Epithelial cell of proximal tubule (primary cell): ENCODE data around the gene SH3PXD2A. TPM values are rescaled to one million over a fixed set of nuclear protein-coding genes. Genes with fewer than 3 reads are reported as not detected.

ENCODE experiments used
- DNase-seq: peaks from one replicate; pipeline ENCODE4 v3.0.0-alpha.2; 2011; ENCODE audit warnings: low read depth
- H3K4me3 ChIP-seq: 2 replicates; pipeline ENCODE4 v1.5.1; 2011; ENCODE audit warnings: low read depth, mild to moderate bottlenecking, low read length
- total RNA-seq: library from RNA; depleted of rRNA; stranded (reverse); fragments of >200 nt; gene quantifications from 2 replicates; pipeline ENCODE4 v1.2.3, GENCODE V29; 2015
- TF ChIP-seq, protein P1 (sequence below): conservative IDR thresholded peaks from 2 replicates; pipeline ENCODE4 v1.5.1; 2012; ENCODE audit warnings: low read depth, mild to moderate bottlenecking, low read length

Gene SH3PXD2A
- total RNA-seq, 1 donor from 2014 or later: 5.8 TPM

DNA sequence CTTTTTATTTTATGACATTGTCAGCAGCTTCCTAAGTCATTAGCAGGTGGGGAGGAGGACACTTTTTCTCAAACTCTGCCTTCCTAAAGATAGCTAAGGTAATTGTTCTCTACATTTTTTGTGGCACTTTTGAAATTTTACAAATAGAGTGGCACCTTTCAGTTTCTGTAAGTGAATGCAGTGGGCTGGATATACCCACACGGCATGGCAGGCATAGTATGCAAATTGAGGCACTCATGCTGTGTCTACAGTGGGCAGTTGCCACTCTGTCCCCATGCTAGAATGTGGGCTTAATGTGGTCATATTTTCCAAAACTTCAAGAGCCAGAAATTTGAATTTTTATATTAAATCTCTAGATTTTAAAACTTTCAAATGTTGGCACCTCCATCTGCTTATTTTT lies 12.8 kb upstream of the SH3PXD2A start:
- TF ChIP-seq, protein P1, sequence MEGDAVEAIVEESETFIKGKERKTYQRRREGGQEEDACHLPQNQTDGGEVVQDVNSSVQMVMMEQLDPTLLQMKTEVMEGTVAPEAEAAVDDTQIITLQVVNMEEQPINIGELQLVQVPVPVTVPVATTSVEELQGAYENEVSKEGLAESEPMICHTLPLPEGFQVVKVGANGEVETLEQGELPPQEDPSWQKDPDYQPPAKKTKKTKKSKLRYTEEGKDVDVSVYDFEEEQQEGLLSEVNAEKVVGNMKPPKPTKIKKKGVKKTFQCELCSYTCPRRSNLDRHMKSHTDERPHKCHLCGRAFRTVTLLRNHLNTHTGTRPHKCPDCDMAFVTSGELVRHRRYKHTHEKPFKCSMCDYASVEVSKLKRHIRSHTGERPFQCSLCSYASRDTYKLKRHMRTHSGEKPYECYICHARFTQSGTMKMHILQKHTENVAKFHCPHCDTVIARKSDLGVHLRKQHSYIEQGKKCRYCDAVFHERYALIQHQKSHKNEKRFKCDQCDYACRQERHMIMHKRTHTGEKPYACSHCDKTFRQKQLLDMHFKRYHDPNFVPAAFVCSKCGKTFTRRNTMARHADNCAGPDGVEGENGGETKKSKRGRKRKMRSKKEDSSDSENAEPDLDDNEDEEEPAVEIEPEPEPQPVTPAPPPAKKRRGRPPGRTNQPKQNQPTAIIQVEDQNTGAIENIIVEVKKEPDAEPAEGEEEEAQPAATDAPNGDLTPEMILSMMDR: no peak
- H3K4me3 ChIP-seq: no peak overlapping the region

DNA sequence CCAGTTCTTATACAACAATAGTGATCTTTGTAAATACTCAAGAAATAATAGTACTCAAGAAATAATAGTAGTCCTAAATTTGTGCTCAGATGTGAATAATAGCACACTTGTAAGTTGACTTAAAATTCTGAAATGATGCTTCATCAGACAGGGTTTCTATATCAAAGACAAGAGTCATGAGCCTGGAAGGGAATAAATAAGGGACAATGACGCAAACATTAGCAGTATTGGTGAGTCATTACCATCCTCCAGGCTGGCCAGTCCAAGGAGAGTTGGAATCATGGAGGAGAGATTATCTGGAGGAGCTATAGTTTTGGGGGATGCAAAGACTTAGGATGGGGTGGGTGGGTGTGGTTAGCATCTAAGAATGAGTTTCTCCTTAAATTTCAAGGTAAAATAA lies 6.1 kb upstream of the SH3PXD2A start:
- H3K4me3 ChIP-seq: no peak overlapping the region
- TF ChIP-seq, protein P1: no peak
- no peak for DNase-seq

More for the DNA sequence above, 12.8 kb upstream of the SH3PXD2A start:
- DNase-seq: no peak

DNA sequence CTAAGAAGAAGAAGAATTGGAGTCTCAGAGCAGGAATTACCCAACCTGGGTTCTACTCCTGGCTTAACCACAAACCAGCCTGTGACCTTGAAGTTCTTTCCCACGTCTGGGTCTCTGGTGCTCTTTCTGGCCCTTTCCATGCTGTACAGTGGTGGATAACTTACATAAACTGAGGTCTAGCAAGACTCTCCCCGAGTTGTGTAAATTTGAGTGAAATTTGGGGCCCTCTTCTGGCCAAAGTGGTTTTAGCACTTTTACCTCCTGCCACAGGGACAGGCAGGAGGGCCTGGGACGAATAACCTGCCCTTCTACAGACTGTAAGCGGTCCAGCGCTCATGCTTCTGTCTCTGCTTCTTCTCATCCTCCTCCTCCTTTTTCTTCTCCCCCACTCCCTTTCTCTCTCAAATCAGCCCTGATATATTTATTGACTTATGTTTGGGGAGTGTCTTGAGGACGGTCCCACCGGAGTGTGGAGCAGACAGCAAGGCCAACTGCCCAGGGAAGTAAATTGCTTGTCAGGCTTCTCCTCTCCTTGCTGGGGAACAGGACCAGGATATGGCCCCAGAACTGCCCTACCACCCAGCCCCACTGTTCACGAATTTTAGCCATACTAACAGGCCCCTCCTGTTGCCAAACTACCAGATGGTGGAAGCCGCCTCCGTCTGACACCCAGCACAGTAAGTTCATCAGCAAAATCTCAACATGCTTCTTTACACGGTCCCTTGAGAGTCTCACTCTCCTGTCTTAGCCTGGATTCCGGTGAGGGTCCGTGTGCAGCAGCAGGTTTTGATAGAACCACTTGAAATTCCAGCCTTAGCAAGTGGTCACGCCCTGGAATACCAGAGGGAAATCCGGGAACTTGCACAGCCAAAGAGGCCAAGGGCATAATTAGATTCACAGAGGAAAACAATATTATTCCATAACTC lies 4.0 kb upstream of the SH3PXD2A start:
- no peak for DNase-seq
- H3K4me3 ChIP-seq: no peak overlapping the region
- TF ChIP-seq, protein P1: peak; percentile 69

DNA sequence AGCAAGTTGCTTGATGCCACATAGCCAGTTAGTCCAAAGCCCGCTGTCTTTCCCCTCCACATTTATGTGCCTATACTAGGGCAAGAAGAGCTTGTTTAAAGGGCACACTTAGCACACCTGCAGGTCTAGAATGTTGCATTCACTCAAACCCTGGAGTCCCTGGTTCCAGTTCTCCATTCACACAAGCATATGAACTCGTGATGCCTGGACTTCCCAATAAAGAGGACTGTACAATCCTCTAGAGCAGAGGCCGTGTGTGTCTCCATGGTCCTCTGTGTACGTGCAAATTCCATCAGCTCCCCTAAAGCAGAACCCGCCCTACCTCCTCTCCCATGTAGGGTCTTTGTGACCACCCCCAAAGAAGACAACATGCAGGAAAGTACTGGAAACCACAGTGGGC lies 3.0 kb upstream of the SH3PXD2A start:
- TF ChIP-seq, protein P1: no peak
- no peak for DNase-seq
- H3K4me3 ChIP-seq: no peak overlapping the region

DNA sequence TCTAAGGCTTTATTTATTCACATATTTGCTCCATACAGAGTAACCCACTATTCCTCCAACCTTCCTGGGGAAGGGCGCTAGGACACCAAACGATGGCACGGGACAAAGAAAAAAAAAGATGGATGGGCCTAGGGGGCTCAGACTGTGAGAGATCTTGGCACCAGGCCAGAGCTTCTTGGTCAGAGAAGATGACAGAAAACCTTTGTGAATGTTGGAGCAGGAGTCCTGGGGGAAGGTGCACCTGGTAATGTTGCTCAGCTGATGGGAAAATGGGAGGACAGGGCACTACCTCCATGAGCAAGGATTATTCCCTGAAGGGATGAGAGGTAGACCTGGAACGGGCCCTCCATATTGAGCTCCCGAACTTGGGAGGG lies 1.4 kb upstream of the SH3PXD2A start:
- no peak for DNase-seq
- no peak overlapping the region for H3K4me3 ChIP-seq
- TF ChIP-seq, protein P1: no peak

DNA sequence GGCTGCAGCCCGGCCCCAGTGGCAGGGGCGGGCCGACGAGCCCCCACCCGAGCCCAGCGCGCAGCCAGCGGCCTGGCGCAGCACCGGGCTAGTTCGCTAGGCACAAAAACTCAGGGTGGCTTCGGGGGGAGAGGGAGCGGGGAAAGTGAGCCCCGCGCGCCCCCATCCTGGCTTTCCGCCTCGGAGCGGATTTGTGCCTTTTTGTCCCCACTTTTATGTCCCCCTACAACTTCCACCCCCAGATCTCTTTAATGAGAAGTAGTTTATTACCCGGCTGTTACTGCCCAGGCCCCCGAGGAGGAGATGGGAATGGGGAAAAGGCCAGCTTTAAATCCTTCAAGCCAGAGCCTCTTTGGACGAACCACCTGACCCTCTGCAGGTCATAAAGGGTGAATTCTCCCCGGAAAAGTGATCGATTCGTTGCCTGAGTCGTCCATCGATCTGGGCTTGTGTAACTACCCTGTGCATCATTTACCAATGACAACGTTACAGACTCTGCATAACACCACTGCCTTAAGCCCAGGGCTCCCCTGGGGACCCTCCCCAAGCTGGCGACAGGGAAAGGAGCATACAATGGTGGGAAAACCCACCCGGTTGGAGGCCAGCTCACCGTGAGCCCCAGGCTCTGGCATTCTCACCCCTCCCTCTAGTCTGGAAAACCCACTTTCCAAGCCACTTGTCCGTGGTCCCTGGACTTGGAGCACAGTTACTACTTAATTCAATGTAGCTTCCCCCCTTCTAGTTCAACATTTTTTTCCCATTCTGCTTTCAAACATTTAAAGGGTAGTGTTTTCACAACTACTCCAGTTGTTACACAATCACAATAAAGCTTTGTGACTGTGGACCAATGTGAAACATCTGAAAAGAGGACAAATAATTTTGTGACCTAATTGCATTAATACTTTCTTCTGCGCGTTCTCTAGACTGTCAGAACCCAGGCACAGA lies 748 bp upstream of the SH3PXD2A start:
- no peak for DNase-seq
- TF ChIP-seq, protein P1: no peak
- H3K4me3 ChIP-seq: peak overlapping the region; percentile 62
